ENCODE data around the gene PLTP.

- TF ChIP-seq CTCF (IDR thresholded peaks at IDR 0.05) (no peak), POLR2A (IDR thresholded peaks at IDR 0.05) (no peak)
Measured at GRCh38 chr20:45888681-45889080, 23.3 kb downstream of the PLTP start.
